B cell (primary cell): Measurements from ENCODE around the gene POU3F3. TPM values are rescaled to one million over a fixed set of nuclear protein-coding genes. Genes with fewer than 3 reads are reported as not detected.

Experiments used
- ATAC-seq: fragments of 200-7000 bp; cut with Tn5 transposase; one replicate; pipeline ENCODE4 v1.10.0; 2021; ENCODE audit warnings: low read depth, mild to moderate bottlenecking, moderate number of reproducible peaks, moderate library complexity
- CTCF ChIA-PET: fragments of 350-600 bp; sonication (Branson Sonifier 250); formaldehyde crosslinking; loops from one replicate; lab custom pipeline; 2021; ENCODE audit warnings: antibody characterized with exemption, inconsistent platforms; lab: Charles Lee
- POLR2A ChIA-PET: fragments of 350-600 bp; sonication (Branson Sonifier 250); formaldehyde crosslinking; loops from one replicate; lab custom pipeline; 2021; ENCODE audit warnings: antibody characterized with exemption; lab: Charles Lee
- DNase-seq: peaks from one replicate; pipeline ENCODE4 v3.0.0; 2013
- H2AFZ ChIP-seq: 2 replicates; pipeline ENCODE4 v1.6.1; 2012; ENCODE audit warnings: mild to moderate bottlenecking, low read depth, low read length; ENCODE audit not compliant: insufficient read depth, poor library complexity, severe bottlenecking
- H3K27ac ChIP-seq, 2 donors: 1 replicate in 1 of 2; 2 replicates in 1 of 2; pipeline ENCODE4 v1.5.1; 2012 to 2013; ENCODE audit warnings: low read length in 2 of 2, mild to moderate bottlenecking in 2 of 2, moderate library complexity in 1 of 2
- H3K27me3 ChIP-seq, 4 experiments: fragments of 200-600 bp in 1 of 4; sonication (generic) in 1 of 4; replicated peaks in 1 of 4; 1 replicate in 2 of 4; 2 replicates in 2 of 4; pipeline versions ENCODE4 v1.6.1 to v1.7.0; 2013 to 2016; ENCODE audit warnings: low read length in 3 of 4, mild to moderate bottlenecking in 2 of 4, mixed read lengths in 1 of 4, moderate library complexity in 1 of 4; ENCODE audit not compliant: insufficient read depth in 4 of 4, control insufficient read depth in 3 of 4; ENCODE audit errors: control extremely low read depth in 1 of 4
- H3K36me3 ChIP-seq, 2 experiments: replicated peaks in 1 of 2; 1 replicate in 1 of 2; 2 replicates in 1 of 2; pipeline versions ENCODE4 v1.6.1 to v1.7.1; 2013; ENCODE audit warnings: low read length in 1 of 2; ENCODE audit not compliant: insufficient read depth in 2 of 2, control insufficient read depth in 1 of 2; ENCODE audit errors: control extremely low read depth in 1 of 2, extremely low read depth in 1 of 2
- H3K4me1 ChIP-seq, 2 donors: fragments of 200-600 bp in 1 of 2; sonication (generic) in 1 of 2; 1 replicate in 1 of 2; 2 replicates in 1 of 2; pipeline versions ENCODE4 v1.5.1 to v1.6.1; 2013 to 2017; ENCODE audit warnings: low read length in 2 of 2; ENCODE audit not compliant: control insufficient read depth in 2 of 2, insufficient read depth in 2 of 2
- H3K4me2 ChIP-seq: replicated peaks from 2 replicates; pipeline ENCODE3; 2012; ENCODE audit warnings: mild to moderate bottlenecking, low read depth, low read length; ENCODE audit not compliant: poor library complexity, severe bottlenecking
- H3K4me3 ChIP-seq, 5 experiments: fragments of 200-600 bp in 1 of 5; sonication (generic) in 1 of 5; 1 replicate in 3 of 5; 2 replicates in 2 of 5; pipeline versions ENCODE4 v1.5.1 to v1.7.0; 2011 to 2016; ENCODE audit warnings: low read length in 4 of 5, mild to moderate bottlenecking in 4 of 5, low read depth in 2 of 5, control low read depth in 1 of 5, moderate library complexity in 1 of 5; ENCODE audit not compliant: insufficient read depth in 1 of 5; ENCODE audit errors: control extremely low read depth in 1 of 5, extremely low read depth in 1 of 5
- H3K79me2 ChIP-seq: fragments of 200-600 bp; sonication (generic); one replicate; pipeline ENCODE4 v1.6.0; 2016; ENCODE audit warnings: low read length; ENCODE audit not compliant: control insufficient read depth, insufficient read depth
- H3K9ac ChIP-seq: fragments of 200-600 bp; sonication (generic); 2 replicates; pipeline ENCODE4 v1.6.1; 2017; ENCODE audit warnings: mild to moderate bottlenecking, low read length, moderate library complexity
- H3K9me3 ChIP-seq, 3 donors: one replicate each; pipeline versions ENCODE4 v1.6.1 to v1.7.1; 2013; ENCODE audit warnings: low read length in 2 of 3; ENCODE audit not compliant: control insufficient read depth in 2 of 3, insufficient read depth in 1 of 3; ENCODE audit errors: control extremely low read depth in 1 of 3
- H4K20me1 ChIP-seq: 2 replicates; pipeline ENCODE4 v1.6.0; 2012; ENCODE audit warnings: mild to moderate bottlenecking, low read length; ENCODE audit not compliant: insufficient read depth, control insufficient read depth, poor library complexity, severe bottlenecking
- H3K27ac Mint-ChIP-seq: one replicate; pipeline ENCODE4 v1.8.0; 2021; ENCODE audit warnings: mixed read lengths
- H3K27me3 Mint-ChIP-seq: one replicate; pipeline ENCODE4 v1.8.0; 2021; ENCODE audit warnings: mixed read lengths
- H3K4me1 Mint-ChIP-seq: one replicate; pipeline ENCODE4 v1.8.0; 2021; ENCODE audit warnings: mixed read lengths
- H3K4me3 Mint-ChIP-seq: one replicate; pipeline ENCODE4 v1.8.0; 2021; ENCODE audit warnings: mixed read lengths
- H3K9me3 Mint-ChIP-seq: one replicate; pipeline ENCODE4 v1.8.0; 2022; ENCODE audit warnings: mixed read lengths; ENCODE audit not compliant: insufficient read depth
- CTCF ChIP-seq: fragments of 200-600 bp; IDR thresholded peaks from one replicate; pipeline ENCODE4 v1.8.0; 2022; ENCODE audit warnings: antibody characterized with exemption, mild to moderate bottlenecking
- EZH2 ChIP-seq: IDR thresholded peaks from 2 replicates; pipeline ENCODE4 v1.6.1; 2012; ENCODE audit warnings: borderline replicate concordance, low read depth, mild to moderate bottlenecking, moderate library complexity, low read length; ENCODE audit not compliant: insufficient read depth, poor library complexity, severe bottlenecking
- WGBS: methylation state at CpG from one replicate; pipeline ENCODE4 v1.1.5; 2013; ENCODE audit warnings: missing lambda C conversion rate; ENCODE audit not compliant: insufficient coverage; 5-methylcytosine and 5-hydroxymethylcytosine counted together
- intact Hi-C: fragments of 100-400 bp; cut with micrococcal nuclease; formaldehyde crosslinking; loops from one replicate; pipeline ENCODE4 v1.10.0; 2022
- polyA plus RNA-seq: library from polyadenylated mRNA; depleted of rRNA; stranded (reverse); fragments of >200 nt; gene quantifications from 2 replicates; pipeline ENCODE4 v1.2.3, GENCODE V29; 2012
- total RNA-seq, 2 donors: library from RNA; stranded (reverse); fragments of 120-200 nt in 1 of 2; gene quantifications; 1 replicate in 1 of 2; 2 replicates in 1 of 2; pipeline versions ENCODE4 v1.2.3 to v1.2.4, GENCODE V29; 2013 to 2022

POU3F3 gene
- total and polyA plus RNA-seq, 2 donors (not counting 1 experiment from before 2014, with no cell fraction given), result 0.03 to 0.12 TPM

DNA sequence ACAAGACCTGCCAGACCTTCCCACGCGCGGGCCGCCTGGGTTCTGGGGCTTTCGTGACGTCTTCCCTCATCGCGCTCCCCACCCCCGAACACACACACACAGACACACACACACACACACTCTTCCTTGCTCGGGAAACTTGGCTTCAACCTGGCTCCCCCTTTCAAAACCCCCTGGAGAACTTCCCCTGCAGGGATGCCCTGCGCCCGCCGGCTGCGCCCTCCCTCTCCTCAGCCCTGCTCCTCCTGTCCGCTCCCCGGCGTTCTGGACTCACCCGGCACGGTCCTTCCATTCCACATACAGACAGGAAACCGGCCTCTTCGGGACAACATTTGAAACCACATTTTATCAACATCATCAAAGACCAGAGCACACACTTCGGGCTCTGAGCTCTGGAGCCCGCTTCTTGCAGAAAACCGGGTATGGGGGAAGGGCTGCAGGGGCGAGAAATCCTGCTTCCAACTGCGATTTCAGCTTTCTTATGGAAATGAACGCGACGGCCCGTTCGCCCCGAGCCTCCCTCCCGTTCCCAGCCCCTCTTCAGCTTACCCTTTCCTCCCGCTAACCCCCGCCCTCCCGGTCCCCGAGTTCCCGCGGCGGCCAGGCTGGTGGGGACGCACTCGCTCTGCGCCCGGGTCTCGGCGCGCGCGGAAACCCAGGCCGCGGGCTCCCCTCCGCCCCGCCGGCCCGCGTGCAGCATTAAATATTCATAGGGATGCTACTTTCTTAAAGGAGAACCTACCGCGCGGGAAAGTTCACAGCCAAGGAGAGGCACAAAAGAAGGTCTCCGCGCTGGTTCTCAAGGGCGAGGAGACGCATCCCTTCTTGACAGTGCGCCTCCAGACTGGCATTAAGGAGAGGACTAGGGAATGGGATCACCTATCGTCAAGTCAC lies 18.3 kb downstream of the POU3F3 start:
- Histone ChIP-seq H3K4me3 (peak overlapping the region; percentile 38 to 78 (median 58)), H3K4me1 (peaks cover 18 to 21% of the 10 kb centered on the region in 2 donors), H3K27me3 (peaks cover 0 to 57% (median 32%) of the 10 kb centered on the region in 4 experiments), H3K4me2 (peak overlapping the region; percentile 82), H4K20me1 (no peaks in the 10 kb centered on the region), H3K36me3 (no peaks in the 10 kb centered on the region), H2AFZ (peak overlapping the region; percentile 70), H3K79me2 (no peaks in the 10 kb centered on the region), H3K9me3 (peaks cover 0 to 10% (median 0%) of the 10 kb centered on the region in 3 donors), H3K27ac (no peak overlapping the region), H3K9ac (peak overlapping the region; percentile 65)
- intact Hi-C loops, result loop anchor here (5.0 kb wide), 1 partner anchor 105 kb away; no protein-coding TSS in a partner anchor
- POLR2A ChIA-PET, result no interaction called here
- Mint-ChIP-seq H3K9me3 (no peaks in the 10 kb centered on the region), H3K27ac (no peak overlapping the region), H3K4me3 (peak overlapping the region; percentile 89), H3K27me3 (peaks cover 38% of the 10 kb centered on the region), H3K4me1 (peaks cover 23% of the 10 kb centered on the region)
- WGBS, result 2% methylated on average over 60 of the region's 65 CpGs
- CTCF ChIA-PET, result interaction anchor here (0.7 to 1.5 kb wide), 5 partner anchors 10 to 104 kb away, joined by 3 to 5 read pairs (median 3); no protein-coding TSS in a partner anchor
- ATAC-seq (no peak), DNase-seq (peak; percentile 35)
- TF ChIP-seq CTCF (no peak), EZH2 (peak; percentile 34)
